Adrenal gland (tissue), 12 donors: ENCODE measurements around the gene UBXN1. TPM values are rescaled to one million over a fixed set of nuclear protein-coding genes. Genes with fewer than 3 reads are reported as not detected.
"Not testable (repeated sequence)": the region's sequence is repeated elsewhere in the genome, so short reads cannot be mapped to it uniquely, and the experiment has no call there.

ENCODE experiments used
- DNase-seq, 7 donors: peaks; one replicate each; pipeline ENCODE4 v3.0.0-alpha.2; 2019 to 2020
- H3K27ac ChIP-seq, 5 donors: fragments of 200-600 bp; sonication (generic) in 4 of 5; 1 replicate in 3 of 5; 2 replicates in 2 of 5; pipeline versions ENCODE4 v1.5.1 to v1.8.0; 2016 to 2020; ENCODE audit warnings: mild to moderate bottlenecking in 1 of 5
- H3K27me3 ChIP-seq: fragments of 200-600 bp; 2 replicates; pipeline ENCODE4 v1.8.0; 2021
- H3K36me3 ChIP-seq, 2 donors: fragments of 200-600 bp; replicated peaks in 1 of 2; 1 replicate in 1 of 2; 2 replicates in 1 of 2; pipeline versions ENCODE4 v1.5.1 to v1.8.0; 2018 to 2022
- H3K4me1 ChIP-seq, 2 donors: fragments of 200-600 bp; replicated peaks in 1 of 2; 1 replicate in 1 of 2; 2 replicates in 1 of 2; pipeline versions ENCODE4 v1.5.1 to v1.8.0; 2018 to 2021
- H3K4me3 ChIP-seq, 4 donors: fragments of 200-600 bp; sonication (generic) in 3 of 4; one replicate each; pipeline ENCODE4 v1.5.1; 2016 to 2018
- H3K9me3 ChIP-seq, 3 donors: fragments of 200-600 bp; sonication (generic) in 1 of 3; replicated peaks in 1 of 3; 1 replicate in 2 of 3; 2 replicates in 1 of 3; pipeline versions ENCODE4 v1.5.1 to v1.8.0; 2016 to 2021
- CTCF ChIP-seq, 6 experiments: fragments of 450-650 bp in 4 of 6; fragments of 200-600 bp in 2 of 6; sonication (generic) in 1 of 6; IDR thresholded peaks; 1 replicate in 5 of 6; 2 replicates in 1 of 6; pipeline versions ENCODE4 v1.5.1 to v1.8.0; 2016 to 2021; ENCODE audit warnings: antibody characterized with exemption in 6 of 6, mild to moderate bottlenecking in 2 of 6, moderate library complexity in 1 of 6
- POLR2A ChIP-seq, 2 donors: fragments of 450-650 bp; IDR thresholded peaks; one replicate each; pipeline ENCODE4 v1.6.1; 2017; ENCODE audit warnings: antibody characterized with exemption in 2 of 2, mild to moderate bottlenecking in 2 of 2, moderate library complexity in 1 of 2
- WGBS, 4 donors: extraction: QIAGEN DNeasy Blood & Tissue Kit in 2 of 4; methylation state at CpG; one replicate each; pipeline versions ENCODE4 v1.1.5 to v1.1.7; 2013 to 2017; 5-methylcytosine and 5-hydroxymethylcytosine counted together
- intact Hi-C, 2 donors: fragments of 100-400 bp; cut with DNase I; formaldehyde crosslinking; loops; one replicate each; pipeline versions ENCODE4 v1.14.1 to v1.15.0; 2022 to 2023
- polyA plus RNA-seq, 3 donors: library from polyadenylated mRNA; stranded (reverse); fragments of 200-250 nt in 2 of 3; fragments of 350-450 nt in 1 of 3; fragmentation: Illumina TruSeq in 1 of 3; extraction: RNeasy Lipid Tissue Mini Kit (QIAGEN cat#74804) in 1 of 3; gene quantifications; one replicate each; pipeline ENCODE4 v1.2.3, GENCODE V29; 2013 to 2014
- total RNA-seq, 9 donors: library from RNA; depleted of rRNA in 4 of 9; stranded (reverse); fragments of >200 nt in 4 of 9; fragments of 120-200 nt in 1 of 9; fragmentation: NEBNext Ultra II Directional in 1 of 9; extraction: Animal tissue kit (Norgen Biotek cat#: 25700) in 1 of 9; gene quantifications; one replicate each; pipeline versions ENCODE4 v1.1.0 to v1.2.4, GENCODE V29; 2013 to 2023
- donor health status: healthy with polysubstance abuse.
- donor health status: Bipolar disorder and iron deficiency.
- donor health status: DM: yes; HTN: yes; CAD: no.
- donor health status: DM: no; HTN: no; CAD: no.
- donor health status: DM: no; HTN: no; CAD: no.
- donor health status: DM: yes; HTN: yes; CAD: no.

UBXN1 gene
- total and polyA plus RNA-seq, 12 donors, result 81.3 to 308 (median 153) TPM

- peak overlapping the region; percentile 25 to 69 (median 42) for H3K4me3 ChIP-seq
- H3K27ac ChIP-seq, result peak overlapping the region; percentile 74 to 92 (median 82)
- H3K9me3 ChIP-seq, result no peaks in the 10 kb centered on the region
- H3K36me3 ChIP-seq, result peaks cover 0 to 20% of the 10 kb centered on the region in 2 donors
- intact Hi-C loops, result no loop called here
- DNase-seq, result peak; percentile 95 to 98 (median 96)
- H3K4me1 ChIP-seq, result peaks cover 22 to 32% of the 10 kb centered on the region in 2 donors
- 1 to 15% (median 3%) methylated on average over 19 to 73 of the region's 73 CpGs for WGBS, 4 donors
- H3K27me3 ChIP-seq, result no peaks in the 10 kb centered on the region
- peak; percentile 66 to 75 for TF ChIP-seq POLR2A (IDR thresholded peaks at IDR 0.05)
- no peak for TF ChIP-seq CTCF (IDR thresholded peaks at IDR 0.05)
Measured at GRCh38 chr11:62705880-62706849, 27.3 kb upstream of the UBXN1 start.

GRCh38 chr11:62705413-62705812, 26.5 kb upstream of the UBXN1 start:
- peak in 5 of 7 donors; percentile 35 to 61 (median 42) for DNase-seq
- Histone ChIP-seq H3K27ac (peak overlapping the region in 4 of 5 donors; percentile 74 to 92 (median 79)), H3K27me3 (no peaks in the 10 kb centered on the region), H3K4me1 (peaks cover 22 to 32% of the 10 kb centered on the region in 2 donors), H3K9me3 (no peaks in the 10 kb centered on the region), H3K36me3 (peaks cover 0 to 20% of the 10 kb centered on the region in 2 donors), H3K4me3 (peak overlapping the region in 2 of 4 donors; percentile 39 to 69)
- intact Hi-C loops, result no loop called here
- 45 to 52% (median 48%) methylated on average over 7 of the region's 7 CpGs for WGBS, 4 donors
- TF ChIP-seq CTCF (IDR thresholded peaks at IDR 0.05) (peak in 1 of 6 experiments; percentile 3), POLR2A (IDR thresholded peaks at IDR 0.05) (no peak)

GRCh38 chr11:62703921-62704320, 25.0 kb upstream of the UBXN1 start:
- Histone ChIP-seq H3K4me1 (peaks cover 19 to 29% of the 10 kb centered on the region in 2 donors), H3K36me3 (peaks cover 0 to 19% of the 10 kb centered on the region in 2 donors)
- H3K27me3 ChIP-seq, DNase-seq, intact Hi-C loops, H3K27ac ChIP-seq, H3K9me3 ChIP-seq, H3K4me3 ChIP-seq: not testable (repeated sequence)
- 69 to 87% (median 75%) methylated on average over 4 of the region's 4 CpGs for WGBS, 4 donors

- Histone ChIP-seq H3K27me3 (no peaks in the 10 kb centered on the region), H3K9me3 (no peaks in the 10 kb centered on the region), H3K4me3 (no peak overlapping the region), H3K36me3 (peaks cover 0 to 19% of the 10 kb centered on the region in 2 donors), H3K4me1 (peaks cover 14 to 18% of the 10 kb centered on the region in 2 donors), H3K27ac (no peak overlapping the region)
- DNase-seq, result no peak
- 82 to 92% (median 88%) methylated on average over 8 to 11 of the region's 11 CpGs for WGBS, 4 donors
- intact Hi-C loops, result no loop called here
- TF ChIP-seq CTCF (IDR thresholded peaks at IDR 0.05), result no peak
- no peak for TF ChIP-seq POLR2A (IDR thresholded peaks at IDR 0.05)
Measured at GRCh38 chr11:62702246-62702645, 23.4 kb upstream of the UBXN1 start.
